ENCODE results near the gene GPC4. TPM values are rescaled to one million over a fixed set of nuclear protein-coding genes. Genes with fewer than 3 reads are reported as not detected.

The GPC4 gene
- polyA plus RNA-seq, 2 of the 4 experiments (the other 2 are of a cell fraction), result 0.01 to 0.03 TPM

GRCh38 chrX:133437356-133437755 lies 22.1 kb upstream of the GPC4 start (continued):
- TF ChIP-seq, protein P1, sequence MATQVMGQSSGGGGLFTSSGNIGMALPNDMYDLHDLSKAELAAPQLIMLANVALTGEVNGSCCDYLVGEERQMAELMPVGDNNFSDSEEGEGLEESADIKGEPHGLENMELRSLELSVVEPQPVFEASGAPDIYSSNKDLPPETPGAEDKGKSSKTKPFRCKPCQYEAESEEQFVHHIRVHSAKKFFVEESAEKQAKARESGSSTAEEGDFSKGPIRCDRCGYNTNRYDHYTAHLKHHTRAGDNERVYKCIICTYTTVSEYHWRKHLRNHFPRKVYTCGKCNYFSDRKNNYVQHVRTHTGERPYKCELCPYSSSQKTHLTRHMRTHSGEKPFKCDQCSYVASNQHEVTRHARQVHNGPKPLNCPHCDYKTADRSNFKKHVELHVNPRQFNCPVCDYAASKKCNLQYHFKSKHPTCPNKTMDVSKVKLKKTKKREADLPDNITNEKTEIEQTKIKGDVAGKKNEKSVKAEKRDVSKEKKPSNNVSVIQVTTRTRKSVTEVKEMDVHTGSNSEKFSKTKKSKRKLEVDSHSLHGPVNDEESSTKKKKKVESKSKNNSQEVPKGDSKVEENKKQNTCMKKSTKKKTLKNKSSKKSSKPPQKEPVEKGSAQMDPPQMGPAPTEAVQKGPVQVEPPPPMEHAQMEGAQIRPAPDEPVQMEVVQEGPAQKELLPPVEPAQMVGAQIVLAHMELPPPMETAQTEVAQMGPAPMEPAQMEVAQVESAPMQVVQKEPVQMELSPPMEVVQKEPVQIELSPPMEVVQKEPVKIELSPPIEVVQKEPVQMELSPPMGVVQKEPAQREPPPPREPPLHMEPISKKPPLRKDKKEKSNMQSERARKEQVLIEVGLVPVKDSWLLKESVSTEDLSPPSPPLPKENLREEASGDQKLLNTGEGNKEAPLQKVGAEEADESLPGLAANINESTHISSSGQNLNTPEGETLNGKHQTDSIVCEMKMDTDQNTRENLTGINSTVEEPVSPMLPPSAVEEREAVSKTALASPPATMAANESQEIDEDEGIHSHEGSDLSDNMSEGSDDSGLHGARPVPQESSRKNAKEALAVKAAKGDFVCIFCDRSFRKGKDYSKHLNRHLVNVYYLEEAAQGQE (IDR thresholded peaks at IDR 0.05), result no peak
- TF ChIP-seq PBX3 (IDR thresholded peaks at IDR 0.05), result no peak

DNA sequence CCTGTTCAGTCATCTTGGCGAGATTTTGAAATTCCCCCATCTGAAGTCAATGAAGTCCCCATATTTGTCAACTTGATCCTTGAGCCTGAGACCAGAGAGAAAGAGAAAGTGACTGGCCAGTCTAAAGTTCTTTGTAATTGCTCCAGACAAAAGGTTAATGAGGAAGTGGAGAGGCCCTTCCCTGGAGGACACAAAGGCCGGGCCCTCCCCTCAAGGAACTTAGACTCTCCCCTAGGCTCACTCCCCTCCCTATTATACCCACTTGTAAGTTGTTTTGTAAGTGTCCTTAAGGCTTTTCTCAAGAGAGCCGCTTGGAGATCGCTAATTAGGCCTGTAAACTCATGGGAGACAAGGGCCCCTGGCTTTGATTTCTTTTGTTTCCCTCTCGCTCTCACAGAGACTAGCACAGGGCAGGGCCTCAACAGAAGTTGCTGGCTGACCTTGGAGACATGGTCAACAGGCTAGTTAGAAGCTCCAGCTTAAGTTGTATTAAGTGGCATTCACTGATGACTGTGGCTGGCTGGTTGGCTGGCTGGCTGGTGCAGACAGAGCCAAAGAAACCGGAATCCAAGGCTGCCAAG lies 20.3 kb upstream of the GPC4 start:
- Histone ChIP-seq H3K27ac (no peak overlapping the region), H3K4me3 (no peak overlapping the region), H3K4me2 (no peak overlapping the region), H3K4me1 (no peaks in the 10 kb centered on the region), H3K9me3 (no peaks in the 10 kb centered on the region)
- FAIRE-seq (no peak), ATAC-seq (no peak), DNase-seq (ENCODE audit: low read depth in 1 of 2, low spot score in 1 of 2) (no peak)
- ChIA-PET POLR2A (no interaction called here), CTCF (interaction anchor here (1.0 kb wide), 1 partner anchor 795 kb away, joined by 3 read pairs; no protein-coding TSS in a partner anchor)
- TF ChIP-seq MAX (IDR thresholded peaks at IDR 0.05) (no peak), TP53 (CRISPR knock-in tag; IDR thresholded peaks at IDR 0.05) (no peak), MAFK (IDR thresholded peaks at IDR 0.05; ENCODE audit: partially characterized antibody) (no peak), CHD4 (IDR thresholded peaks at IDR 0.05; ENCODE audit: borderline replicate concordance) (no peak), EHMT2 (IDR thresholded peaks at IDR 0.05; ENCODE audit: low read depth) (no peak), TFCP2L1 (CRISPR knock-in tag; IDR thresholded peaks at IDR 0.05) (no peak), CBX8 (IDR thresholded peaks at IDR 0.05) (no peak), RARB (CRISPR knock-in tag; IDR thresholded peaks at IDR 0.05) (no peak), FOSB (CRISPR knock-in tag; IDR thresholded peaks at IDR 0.05) (no peak), EP300 (IDR thresholded peaks at IDR 0.05) (no peak), HOXB13 (CRISPR knock-in tag; IDR thresholded peaks at IDR 0.05; ENCODE audit: low read depth) (no peak)
- TF ChIP-seq, protein P2, sequence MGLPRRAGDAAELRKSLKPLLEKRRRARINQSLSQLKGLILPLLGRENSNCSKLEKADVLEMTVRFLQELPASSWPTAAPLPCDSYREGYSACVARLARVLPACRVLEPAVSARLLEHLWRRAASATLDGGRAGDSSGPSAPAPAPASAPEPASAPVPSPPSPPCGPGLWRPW (IDR thresholded peaks at IDR 0.05), result no peak
- TF ChIP-seq, protein P3, sequence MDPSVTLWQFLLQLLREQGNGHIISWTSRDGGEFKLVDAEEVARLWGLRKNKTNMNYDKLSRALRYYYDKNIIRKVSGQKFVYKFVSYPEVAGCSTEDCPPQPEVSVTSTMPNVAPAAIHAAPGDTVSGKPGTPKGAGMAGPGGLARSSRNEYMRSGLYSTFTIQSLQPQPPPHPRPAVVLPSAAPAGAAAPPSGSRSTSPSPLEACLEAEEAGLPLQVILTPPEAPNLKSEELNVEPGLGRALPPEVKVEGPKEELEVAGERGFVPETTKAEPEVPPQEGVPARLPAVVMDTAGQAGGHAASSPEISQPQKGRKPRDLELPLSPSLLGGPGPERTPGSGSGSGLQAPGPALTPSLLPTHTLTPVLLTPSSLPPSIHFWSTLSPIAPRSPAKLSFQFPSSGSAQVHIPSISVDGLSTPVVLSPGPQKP (IDR thresholded peaks at IDR 0.05; ENCODE audit: low read depth, low read length), result no peak
- TF ChIP-seq, protein P4, sequence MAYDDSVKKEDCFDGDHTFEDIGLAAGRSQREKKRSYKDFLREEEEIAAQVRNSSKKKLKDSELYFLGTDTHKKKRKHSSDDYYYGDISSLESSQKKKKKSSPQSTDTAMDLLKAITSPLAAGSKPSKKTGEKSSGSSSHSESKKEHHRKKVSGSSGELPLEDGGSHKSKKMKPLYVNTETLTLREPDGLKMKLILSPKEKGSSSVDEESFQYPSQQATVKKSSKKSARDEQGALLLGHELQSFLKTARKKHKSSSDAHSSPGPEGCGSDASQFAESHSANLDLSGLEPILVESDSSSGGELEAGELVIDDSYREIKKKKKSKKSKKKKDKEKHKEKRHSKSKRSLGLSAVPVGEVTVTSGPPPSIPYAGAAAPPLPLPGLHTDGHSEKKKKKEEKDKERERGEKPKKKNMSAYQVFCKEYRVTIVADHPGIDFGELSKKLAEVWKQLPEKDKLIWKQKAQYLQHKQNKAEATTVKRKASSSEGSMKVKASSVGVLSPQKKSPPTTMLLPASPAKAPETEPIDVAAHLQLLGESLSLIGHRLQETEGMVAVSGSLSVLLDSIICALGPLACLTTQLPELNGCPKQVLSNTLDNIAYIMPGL (CRISPR knock-in tag; IDR thresholded peaks at IDR 0.05; ENCODE audit: borderline replicate concordance), result no peak
- 52% methylated on average over 5 of the region's 6 CpGs for WGBS (ENCODE audit: missing lambda C conversion rate)

All from A549 (cell line).